ENCODE results near the gene ZNF516. TPM values are rescaled to one million over a fixed set of nuclear protein-coding genes. Genes with fewer than 3 reads are reported as not detected.

ZNF516 gene
- total RNA-seq, 1 donor from 2014 or later = 14.8 TPM

DNA sequence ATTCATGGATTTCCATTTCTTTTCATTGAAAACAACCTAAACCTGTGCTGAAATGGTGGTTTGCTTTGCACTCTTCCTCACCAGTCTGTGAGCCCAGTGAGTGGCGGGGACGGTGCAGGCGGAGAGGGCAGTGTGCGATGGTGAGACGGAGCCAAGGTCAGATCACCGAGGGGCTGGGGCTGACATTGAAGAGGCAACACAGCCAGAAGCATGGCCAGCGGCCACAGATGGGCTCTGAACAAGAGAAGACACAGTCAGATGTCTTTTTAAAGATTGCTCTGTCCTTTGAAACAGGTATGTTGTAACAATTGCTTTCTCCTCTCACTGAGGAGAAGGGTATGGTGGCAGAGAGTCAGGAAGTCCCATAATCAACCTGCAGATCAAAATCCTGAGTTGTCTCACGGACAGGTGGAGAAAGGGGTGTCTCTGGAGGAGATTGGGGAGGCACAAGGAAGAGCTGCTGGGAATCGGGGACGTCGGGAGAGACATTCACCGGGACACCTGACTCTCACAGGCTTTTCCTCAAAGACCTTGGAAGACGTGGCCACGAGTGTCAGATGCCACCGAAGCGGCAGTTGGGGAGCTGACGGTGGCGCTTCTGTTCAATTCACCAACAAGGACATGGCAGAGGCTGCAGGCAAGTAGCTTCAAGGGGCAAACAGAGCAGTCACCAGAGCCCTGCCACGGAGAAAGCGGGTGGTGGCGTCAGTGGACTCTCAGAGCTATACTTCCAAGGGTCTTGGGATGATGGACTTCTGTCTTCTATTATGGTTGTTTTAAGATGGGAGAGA is 12.1 kb upstream of the ZNF516 start:
- no peak overlapping the region for H3K4me3 ChIP-seq (ENCODE audit: low read depth, low read length)
- TF ChIP-seq, protein P1, sequence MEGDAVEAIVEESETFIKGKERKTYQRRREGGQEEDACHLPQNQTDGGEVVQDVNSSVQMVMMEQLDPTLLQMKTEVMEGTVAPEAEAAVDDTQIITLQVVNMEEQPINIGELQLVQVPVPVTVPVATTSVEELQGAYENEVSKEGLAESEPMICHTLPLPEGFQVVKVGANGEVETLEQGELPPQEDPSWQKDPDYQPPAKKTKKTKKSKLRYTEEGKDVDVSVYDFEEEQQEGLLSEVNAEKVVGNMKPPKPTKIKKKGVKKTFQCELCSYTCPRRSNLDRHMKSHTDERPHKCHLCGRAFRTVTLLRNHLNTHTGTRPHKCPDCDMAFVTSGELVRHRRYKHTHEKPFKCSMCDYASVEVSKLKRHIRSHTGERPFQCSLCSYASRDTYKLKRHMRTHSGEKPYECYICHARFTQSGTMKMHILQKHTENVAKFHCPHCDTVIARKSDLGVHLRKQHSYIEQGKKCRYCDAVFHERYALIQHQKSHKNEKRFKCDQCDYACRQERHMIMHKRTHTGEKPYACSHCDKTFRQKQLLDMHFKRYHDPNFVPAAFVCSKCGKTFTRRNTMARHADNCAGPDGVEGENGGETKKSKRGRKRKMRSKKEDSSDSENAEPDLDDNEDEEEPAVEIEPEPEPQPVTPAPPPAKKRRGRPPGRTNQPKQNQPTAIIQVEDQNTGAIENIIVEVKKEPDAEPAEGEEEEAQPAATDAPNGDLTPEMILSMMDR (conservative IDR thresholded peaks at IDR 0.05; ENCODE audit: low read depth, low read length) = no peak
- no peak for DNase-seq (ENCODE audit: low read depth)

DNA sequence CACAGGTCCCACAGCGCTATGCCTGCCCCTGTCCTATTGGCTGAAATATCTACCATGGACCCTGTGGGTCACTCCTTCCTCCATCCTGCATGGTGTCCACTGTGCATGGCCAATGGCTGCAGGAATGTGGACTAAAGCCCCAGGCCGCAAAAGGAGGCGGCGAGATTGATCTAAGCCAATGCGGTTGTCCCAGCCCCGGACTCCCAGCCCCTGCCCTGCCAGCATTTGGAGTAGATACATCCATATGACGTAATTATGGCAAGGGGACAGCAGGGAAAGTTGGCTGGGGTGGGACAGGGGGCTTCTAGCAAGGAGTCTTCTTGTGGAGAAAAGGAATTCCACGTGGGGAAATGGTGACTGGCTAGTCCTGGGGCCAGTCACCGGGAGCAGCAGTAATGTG is 11.4 kb upstream of the ZNF516 start:
- TF ChIP-seq, protein P1 (conservative IDR thresholded peaks at IDR 0.05; ENCODE audit: low read depth, low read length) = no peak
- H3K4me3 ChIP-seq (ENCODE audit: low read depth, low read length) = no peak overlapping the region
- no peak for DNase-seq (ENCODE audit: low read depth)

DNA sequence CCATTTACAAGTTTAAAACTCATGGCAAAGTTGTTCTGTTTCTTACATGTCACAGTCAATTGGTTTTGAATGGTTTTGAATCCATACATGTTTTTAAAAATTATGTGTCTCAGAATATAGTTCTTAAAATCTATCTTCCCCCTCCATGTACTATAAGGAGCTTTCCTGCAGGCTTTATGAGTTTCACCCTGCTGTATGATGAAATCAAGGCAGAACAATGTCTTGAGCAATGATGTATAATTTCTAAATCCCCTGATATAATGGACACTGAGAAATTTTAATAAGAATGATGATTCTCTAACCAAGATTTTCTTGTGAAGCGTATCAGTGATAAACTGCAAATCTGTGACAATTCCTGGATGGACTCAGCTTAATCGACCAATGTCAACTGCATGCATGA is 10.6 kb upstream of the ZNF516 start:
- TF ChIP-seq, protein P1 (conservative IDR thresholded peaks at IDR 0.05; ENCODE audit: low read depth, low read length) = no peak
- no peak for DNase-seq (ENCODE audit: low read depth)
- H3K4me3 ChIP-seq (ENCODE audit: low read depth, low read length) = no peak overlapping the region

DNA sequence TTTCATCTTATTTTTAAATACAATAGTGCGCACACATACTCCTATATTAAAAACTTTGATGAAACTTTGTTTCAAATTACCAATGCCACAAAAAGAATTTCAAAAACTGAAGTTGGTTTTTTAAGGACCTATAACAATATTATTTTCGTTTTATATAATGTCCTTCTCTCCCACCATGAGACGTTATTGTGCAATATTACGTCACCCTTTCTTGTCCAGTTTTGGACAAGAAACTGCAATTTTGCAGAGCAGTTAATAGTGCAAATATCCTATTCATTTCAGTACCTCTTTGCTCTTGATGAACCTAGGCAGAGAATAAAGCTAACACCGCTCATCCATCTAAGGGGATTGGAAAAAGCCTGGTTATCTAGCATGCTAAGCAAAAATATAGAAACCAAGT is 9.7 kb upstream of the ZNF516 start:
- DNase-seq (ENCODE audit: low read depth) = no peak
- H3K4me3 ChIP-seq (ENCODE audit: low read depth, low read length) = no peak overlapping the region
- TF ChIP-seq, protein P1 (conservative IDR thresholded peaks at IDR 0.05; ENCODE audit: low read depth, low read length) = no peak

DNA sequence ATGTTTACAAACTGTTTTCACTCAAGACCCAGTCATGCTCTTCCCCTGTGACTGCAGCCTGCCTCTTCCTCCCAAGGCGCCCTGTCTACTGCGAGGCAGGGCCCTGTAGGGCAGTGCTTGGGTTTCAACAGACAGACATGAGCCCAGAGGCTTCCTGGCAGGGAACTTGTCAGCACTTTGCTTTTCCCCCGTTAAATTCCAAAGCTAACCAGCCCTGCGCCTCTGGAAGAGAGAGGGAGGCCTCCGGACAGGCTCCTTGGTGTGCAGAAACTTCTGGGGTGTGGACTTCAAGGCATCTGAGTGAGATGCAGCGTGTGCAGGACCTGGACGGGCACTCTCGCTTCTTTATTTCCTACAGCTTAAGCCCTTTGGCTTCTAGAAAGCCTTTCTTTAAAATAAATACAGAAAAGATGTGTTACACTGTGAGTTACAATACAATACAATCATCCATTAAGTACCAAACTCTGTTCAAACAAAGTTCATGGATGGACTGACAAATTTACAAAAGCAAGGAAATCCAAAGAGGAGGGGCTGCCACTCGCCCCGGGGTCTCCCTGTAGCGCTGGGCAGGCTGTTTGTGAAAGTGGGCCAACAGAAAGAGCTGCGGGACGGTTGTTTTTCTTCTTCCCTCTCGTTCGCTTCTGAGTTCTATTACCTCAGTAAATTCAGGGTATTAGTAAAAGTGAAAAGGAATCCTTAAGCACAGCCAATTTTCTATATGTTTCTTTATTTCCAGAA is 8.8 kb upstream of the ZNF516 start:
- no peak for DNase-seq (ENCODE audit: low read depth)
- TF ChIP-seq, protein P1 (conservative IDR thresholded peaks at IDR 0.05; ENCODE audit: low read depth, low read length) = no peak
- H3K4me3 ChIP-seq (ENCODE audit: low read depth, low read length) = no peak overlapping the region

DNA sequence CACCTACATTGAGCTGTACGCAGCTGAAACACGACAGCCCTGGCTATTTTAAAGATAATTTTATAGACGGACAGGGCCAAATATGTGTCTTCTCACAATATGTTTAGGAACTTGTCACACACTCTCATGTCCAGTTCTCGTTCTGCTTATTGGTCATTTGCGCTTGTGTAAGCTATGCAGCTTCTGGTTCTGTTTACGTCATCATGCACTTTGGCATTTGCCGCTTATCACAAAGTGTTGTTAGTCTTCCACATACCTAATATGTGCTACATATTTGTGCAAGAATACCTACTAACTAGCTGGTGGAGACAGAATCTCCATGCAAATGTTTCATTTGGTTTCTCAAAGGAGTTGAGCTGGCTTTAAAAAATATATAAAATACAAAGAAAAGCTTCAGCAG is 7.5 kb upstream of the ZNF516 start:
- no peak for DNase-seq (ENCODE audit: low read depth)
- H3K4me3 ChIP-seq (ENCODE audit: low read depth, low read length) = no peak overlapping the region
- TF ChIP-seq, protein P1 (conservative IDR thresholded peaks at IDR 0.05; ENCODE audit: low read depth, low read length) = no peak
